Vagina (tissue), 2 donors: Measurements from ENCODE around the gene FAF1.

ENCODE experiments used
- POLR2A ChIP-seq, 2 donors: fragments of 450-650 bp; IDR thresholded peaks; one replicate each; pipeline ENCODE4 v1.6.1; 2017; ENCODE audit warnings: antibody characterized with exemption in 2 of 2, mild to moderate bottlenecking in 2 of 2, moderate library complexity in 2 of 2
- TF ChIP-seq, protein P1 (sequence below), 3 experiments: fragments of 450-650 bp in 2 of 3; fragments of 200-600 bp in 1 of 3; sonication (generic) in 1 of 3; IDR thresholded peaks; one replicate each; pipeline ENCODE4 v1.5.1; 2017 to 2019; ENCODE audit warnings: antibody characterized with exemption in 3 of 3, mild to moderate bottlenecking in 2 of 3, moderate library complexity in 2 of 3

DNA sequence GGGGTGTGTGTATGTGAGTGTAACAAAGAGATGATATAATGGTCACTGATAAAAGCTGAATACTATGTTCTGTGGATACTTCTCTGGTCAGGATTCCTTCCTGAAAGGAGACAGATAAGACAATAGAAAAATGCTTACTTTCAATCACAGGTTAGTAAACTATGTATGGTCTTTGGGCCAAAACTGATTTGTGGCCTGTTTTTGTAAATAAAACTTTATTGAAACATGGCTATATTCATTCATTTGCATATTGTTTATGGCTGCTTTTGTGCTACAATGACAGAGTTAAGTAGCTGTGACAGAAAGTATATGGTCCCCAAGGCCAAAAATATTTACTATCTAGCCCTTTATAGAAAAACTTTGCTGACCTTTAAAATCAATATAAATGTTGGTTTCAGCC is 454.6 kb downstream of the FAF1 start:
- TF ChIP-seq, protein P1, sequence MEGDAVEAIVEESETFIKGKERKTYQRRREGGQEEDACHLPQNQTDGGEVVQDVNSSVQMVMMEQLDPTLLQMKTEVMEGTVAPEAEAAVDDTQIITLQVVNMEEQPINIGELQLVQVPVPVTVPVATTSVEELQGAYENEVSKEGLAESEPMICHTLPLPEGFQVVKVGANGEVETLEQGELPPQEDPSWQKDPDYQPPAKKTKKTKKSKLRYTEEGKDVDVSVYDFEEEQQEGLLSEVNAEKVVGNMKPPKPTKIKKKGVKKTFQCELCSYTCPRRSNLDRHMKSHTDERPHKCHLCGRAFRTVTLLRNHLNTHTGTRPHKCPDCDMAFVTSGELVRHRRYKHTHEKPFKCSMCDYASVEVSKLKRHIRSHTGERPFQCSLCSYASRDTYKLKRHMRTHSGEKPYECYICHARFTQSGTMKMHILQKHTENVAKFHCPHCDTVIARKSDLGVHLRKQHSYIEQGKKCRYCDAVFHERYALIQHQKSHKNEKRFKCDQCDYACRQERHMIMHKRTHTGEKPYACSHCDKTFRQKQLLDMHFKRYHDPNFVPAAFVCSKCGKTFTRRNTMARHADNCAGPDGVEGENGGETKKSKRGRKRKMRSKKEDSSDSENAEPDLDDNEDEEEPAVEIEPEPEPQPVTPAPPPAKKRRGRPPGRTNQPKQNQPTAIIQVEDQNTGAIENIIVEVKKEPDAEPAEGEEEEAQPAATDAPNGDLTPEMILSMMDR (IDR thresholded peaks at IDR 0.05), result no peak
- no peak for TF ChIP-seq POLR2A (IDR thresholded peaks at IDR 0.05)
